Uterus (tissue), 4 donors: Measurements from ENCODE around the gene ZNF512B. TPM values are rescaled to one million over a fixed set of nuclear protein-coding genes. Genes with fewer than 3 reads are reported as not detected.
A peak's percentile ranks its signal among the peaks of the same experiment; 100 is the strongest.

Experiments
- DNase-seq, 2 donors: peaks; one replicate each; pipeline ENCODE4 v3.0.0-alpha.2; 2019 to 2020
- H3K27ac ChIP-seq, 2 donors: fragments of 200-600 bp; sonication (generic); 1 replicate in 1 of 2; 2 replicates in 1 of 2; pipeline ENCODE4 v1.5.1; 2016 to 2018
- H3K27me3 ChIP-seq, 2 donors: fragments of 200-600 bp; sonication (generic); one replicate each; pipeline ENCODE4 v1.5.1; 2018 to 2019; ENCODE audit warnings: control low read depth in 1 of 2
- H3K36me3 ChIP-seq, 2 donors: fragments of 200-600 bp; sonication (generic); one replicate each; pipeline ENCODE4 v1.5.1; 2019; ENCODE audit warnings: control low read depth in 1 of 2
- H3K4me1 ChIP-seq, 2 donors: fragments of 200-600 bp; sonication (generic); one replicate each; pipeline ENCODE4 v1.5.1; 2018 to 2019; ENCODE audit warnings: control low read depth in 1 of 2
- H3K4me3 ChIP-seq, 2 donors: fragments of 200-600 bp; sonication (generic); 1 replicate in 1 of 2; 2 replicates in 1 of 2; pipeline ENCODE4 v1.5.1; 2018 to 2019; ENCODE audit warnings: mild to moderate bottlenecking in 1 of 2
- H3K9me3 ChIP-seq, 2 donors: fragments of 200-600 bp; sonication (generic); one replicate each; pipeline ENCODE4 v1.5.1; 2019; ENCODE audit warnings: control low read depth in 1 of 2
- POLR2A ChIP-seq, 2 donors: fragments of 450-650 bp; IDR thresholded peaks; one replicate each; pipeline ENCODE4 v1.6.1; 2016; ENCODE audit warnings: antibody characterized with exemption in 2 of 2, mild to moderate bottlenecking in 1 of 2, moderate library complexity in 1 of 2
- intact Hi-C: fragments of 100-400 bp; cut with DNase I; formaldehyde crosslinking; loops from one replicate; pipeline ENCODE4 v1.15.1; 2023; ENCODE audit warnings: low total_unique reads
- total RNA-seq, 4 donors: library from RNA; depleted of rRNA in 3 of 4; stranded (reverse); fragments of >200 nt in 3 of 4; gene quantifications; one replicate each; pipeline versions ENCODE4 v1.1.0 to v1.2.4, GENCODE V29; 2014 to 2023
- TF ChIP-seq, protein P1 (sequence below), 4 experiments: fragments of 200-600 bp in 2 of 4; fragments of 450-650 bp in 2 of 4; sonication (generic) in 2 of 4; IDR thresholded peaks; one replicate each; pipeline ENCODE4 v1.5.1; 2016 to 2019; ENCODE audit warnings: antibody characterized with exemption in 4 of 4, mild to moderate bottlenecking in 2 of 4, moderate library complexity in 1 of 4
- donor health status: DM: yes; HTN: yes; CAD: no.

ZNF512B gene
- total RNA-seq, 4 donors from 2014 or later: 4.7 to 23.3 (median 17.4) TPM

DNA sequence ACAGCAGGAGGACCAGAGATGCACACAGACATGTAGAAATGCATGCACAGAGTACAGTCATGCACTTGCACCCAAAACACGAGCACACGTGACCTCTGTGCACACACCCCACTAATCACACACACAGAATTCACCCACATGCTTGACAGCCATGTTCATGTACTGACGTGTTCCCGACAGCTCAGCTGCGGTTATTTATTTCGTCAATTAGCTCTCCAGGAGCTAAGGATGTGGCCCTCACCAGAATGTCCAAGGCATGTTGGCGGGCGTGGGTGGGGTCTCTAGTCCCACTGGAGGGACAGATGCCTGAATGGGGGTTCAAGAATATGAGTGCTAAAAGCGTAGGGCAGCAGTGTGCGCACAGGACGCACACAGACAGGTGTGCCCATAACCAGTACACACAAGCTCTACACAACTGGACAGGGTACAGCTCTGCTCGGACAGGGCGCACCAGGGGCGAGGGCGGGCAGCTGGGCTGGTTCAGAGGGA lies 10.6 kb upstream of the ZNF512B start:
- intact Hi-C loops: no loop called here
- peaks cover 0 to 5% of the 10 kb centered on the region in 2 donors for H3K27me3 ChIP-seq
- no peaks in the 10 kb centered on the region for H3K9me3 ChIP-seq
- H3K27ac ChIP-seq: no peak overlapping the region
- H3K4me3 ChIP-seq: peak overlapping the region; percentile 85 to 89
- TF ChIP-seq POLR2A (IDR thresholded peaks at IDR 0.05): no peak
- TF ChIP-seq, protein P1, sequence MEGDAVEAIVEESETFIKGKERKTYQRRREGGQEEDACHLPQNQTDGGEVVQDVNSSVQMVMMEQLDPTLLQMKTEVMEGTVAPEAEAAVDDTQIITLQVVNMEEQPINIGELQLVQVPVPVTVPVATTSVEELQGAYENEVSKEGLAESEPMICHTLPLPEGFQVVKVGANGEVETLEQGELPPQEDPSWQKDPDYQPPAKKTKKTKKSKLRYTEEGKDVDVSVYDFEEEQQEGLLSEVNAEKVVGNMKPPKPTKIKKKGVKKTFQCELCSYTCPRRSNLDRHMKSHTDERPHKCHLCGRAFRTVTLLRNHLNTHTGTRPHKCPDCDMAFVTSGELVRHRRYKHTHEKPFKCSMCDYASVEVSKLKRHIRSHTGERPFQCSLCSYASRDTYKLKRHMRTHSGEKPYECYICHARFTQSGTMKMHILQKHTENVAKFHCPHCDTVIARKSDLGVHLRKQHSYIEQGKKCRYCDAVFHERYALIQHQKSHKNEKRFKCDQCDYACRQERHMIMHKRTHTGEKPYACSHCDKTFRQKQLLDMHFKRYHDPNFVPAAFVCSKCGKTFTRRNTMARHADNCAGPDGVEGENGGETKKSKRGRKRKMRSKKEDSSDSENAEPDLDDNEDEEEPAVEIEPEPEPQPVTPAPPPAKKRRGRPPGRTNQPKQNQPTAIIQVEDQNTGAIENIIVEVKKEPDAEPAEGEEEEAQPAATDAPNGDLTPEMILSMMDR (IDR thresholded peaks at IDR 0.05): no peak
- peaks cover 0 to 21% of the 10 kb centered on the region in 2 donors for H3K4me1 ChIP-seq
- no peaks in the 10 kb centered on the region for H3K36me3 ChIP-seq
- DNase-seq: no peak

DNA sequence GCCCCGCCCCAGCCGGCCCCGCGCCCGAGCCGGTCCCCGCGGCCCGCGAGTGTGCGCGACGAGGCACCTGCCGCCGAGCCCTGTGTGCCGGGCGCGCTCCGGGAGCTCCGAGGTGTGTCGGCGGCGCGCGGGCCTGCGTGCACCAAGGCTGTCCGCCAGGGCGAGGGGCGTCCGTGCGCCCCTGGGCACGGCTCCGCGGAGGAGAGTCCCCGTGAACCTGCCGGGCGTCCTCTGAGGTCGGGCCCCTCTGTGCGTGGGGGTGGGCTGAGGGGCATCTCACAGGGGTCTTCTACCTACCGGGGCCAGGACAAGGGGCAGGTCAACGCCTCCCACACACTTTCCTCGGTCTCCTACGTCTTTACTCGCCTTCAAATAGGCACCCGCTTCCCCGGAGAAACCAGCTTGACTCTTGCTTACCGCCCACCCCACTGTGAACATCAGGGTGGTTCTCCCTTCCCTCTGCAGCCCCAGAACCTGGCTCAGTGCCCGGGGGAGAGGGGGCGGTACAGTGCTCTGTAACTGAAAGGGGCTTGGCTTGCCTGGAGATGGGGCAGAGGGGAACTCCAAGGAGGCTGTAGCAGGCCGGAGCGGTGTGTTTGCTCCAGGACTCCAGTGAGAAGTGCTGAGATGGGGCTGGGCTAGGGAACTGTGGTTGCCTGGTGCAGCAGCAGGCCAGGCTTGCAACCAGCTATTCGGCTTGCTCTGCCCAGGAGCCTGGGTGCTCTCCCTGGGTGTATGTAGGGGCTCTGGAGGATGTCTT lies 10.0 kb upstream of the ZNF512B start, which contains the start of gene SAMD10:
SAMD10 (minus strand) TSS at position 86 of the 760 bp plus-strand sequence. CDS start 175 bp downstream, outside the sequence.
- DNase-seq: peak; percentile 33
- H3K4me1 ChIP-seq: peaks cover 0 to 21% of the 10 kb centered on the region in 2 donors
- H3K27me3 ChIP-seq: peaks cover 0 to 5% of the 10 kb centered on the region in 2 donors
- TF ChIP-seq, protein P1 (IDR thresholded peaks at IDR 0.05): peak in 2 of 4 experiments; percentile 8 to 38
- TF ChIP-seq POLR2A (IDR thresholded peaks at IDR 0.05): no peak
- peak within 1 kb of the TSS; percentile 85 to 89 for H3K4me3 ChIP-seq
- peak within 1 kb of the TSS in 1 of 2 donors; percentile 19 for H3K27ac ChIP-seq
- H3K36me3 ChIP-seq: no peaks in the 10 kb centered on the region
- no peaks in the 10 kb centered on the region for H3K9me3 ChIP-seq
- intact Hi-C loops: no loop called here

DNA sequence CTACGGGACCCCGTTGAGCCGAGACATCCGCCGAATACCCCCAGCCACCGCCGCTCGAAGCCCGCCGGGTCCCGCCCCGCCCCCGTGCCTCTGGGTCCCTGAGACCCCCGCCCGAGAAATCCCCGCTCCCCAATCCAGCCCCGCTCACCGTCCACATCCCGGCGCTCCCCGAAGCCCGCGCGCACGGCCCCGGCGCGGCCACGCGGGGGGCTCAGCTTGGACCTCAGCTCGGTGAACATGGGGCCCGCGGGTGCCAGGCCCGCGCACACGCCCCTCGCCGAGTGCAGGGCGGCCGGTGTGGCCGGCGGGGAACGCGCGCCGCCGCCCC lies 9.5 kb upstream of the ZNF512B start:
- H3K4me3 ChIP-seq: peak overlapping the region; percentile 4 to 39
- H3K36me3 ChIP-seq: no peaks in the 10 kb centered on the region
- H3K4me1 ChIP-seq: peaks cover 0 to 21% of the 10 kb centered on the region in 2 donors
- peaks cover 0 to 5% of the 10 kb centered on the region in 2 donors for H3K27me3 ChIP-seq
- H3K27ac ChIP-seq: peak overlapping the region in 1 of 2 donors; percentile 19
- TF ChIP-seq, protein P1 (IDR thresholded peaks at IDR 0.05): no peak
- no peak for TF ChIP-seq POLR2A (IDR thresholded peaks at IDR 0.05)
- DNase-seq: no peak
- intact Hi-C loops: no loop called here
- no peaks in the 10 kb centered on the region for H3K9me3 ChIP-seq

DNA sequence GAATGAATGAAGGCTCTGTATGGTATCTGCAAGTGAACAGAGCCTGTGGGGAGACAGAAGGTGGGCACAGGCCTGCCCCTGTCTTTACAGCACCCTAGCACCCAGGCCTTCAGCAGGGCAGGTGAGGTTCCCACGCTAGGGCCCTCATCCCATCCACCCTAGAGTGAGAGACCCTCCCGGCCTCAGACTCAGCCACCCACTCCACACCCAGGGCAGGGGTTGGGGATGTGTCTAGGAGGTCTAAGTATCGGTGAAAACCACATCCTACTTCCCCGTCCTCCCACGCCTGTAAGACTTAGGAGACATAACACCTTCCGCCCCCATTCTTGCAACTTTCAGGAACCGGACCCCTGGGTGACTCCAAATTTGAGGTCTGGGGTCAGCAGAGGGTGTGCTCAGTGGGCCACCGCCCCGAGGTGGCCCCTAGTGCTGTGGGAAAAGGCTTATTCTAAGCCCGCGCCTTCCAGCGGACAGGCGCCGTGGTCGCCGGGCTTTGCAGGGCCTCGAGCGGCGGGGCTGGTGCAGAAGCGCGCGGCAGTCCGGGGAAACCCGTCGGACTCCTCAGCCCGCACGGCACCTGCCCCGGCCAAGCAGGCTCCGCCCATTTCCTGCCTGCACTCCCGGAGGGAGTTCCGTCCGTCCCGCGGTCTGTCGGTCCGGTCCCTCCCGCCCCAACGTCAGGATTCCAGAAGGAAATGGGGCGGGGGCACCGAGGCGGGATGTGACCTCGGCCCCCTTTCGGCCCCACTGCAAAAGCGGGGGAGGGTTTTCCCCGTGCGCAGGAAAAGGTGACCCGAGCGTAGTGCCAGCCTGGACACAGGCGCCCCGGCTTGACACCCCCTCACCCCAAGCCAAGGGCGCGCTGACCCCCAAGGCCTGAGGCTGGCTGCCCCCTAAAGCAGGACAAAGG lies 8.8 kb upstream of the ZNF512B start:
- peak; percentile 37 to 41 for DNase-seq
- peaks cover 0 to 5% of the 10 kb centered on the region in 2 donors for H3K27me3 ChIP-seq
- H3K9me3 ChIP-seq: no peaks in the 10 kb centered on the region
- peak overlapping the region; percentile 4 to 39 for H3K4me3 ChIP-seq
- H3K27ac ChIP-seq: peak overlapping the region in 1 of 2 donors; percentile 19
- no peaks in the 10 kb centered on the region for H3K36me3 ChIP-seq
- H3K4me1 ChIP-seq: peaks cover 0 to 21% of the 10 kb centered on the region in 2 donors
- intact Hi-C loops: no loop called here
- TF ChIP-seq POLR2A (IDR thresholded peaks at IDR 0.05): peak in 1 of 2 donors; percentile 16
- TF ChIP-seq, protein P1 (IDR thresholded peaks at IDR 0.05): no peak
